Medulla oblongata (tissue), 1 donor: Measurements from ENCODE around the gene KLHL7.

Experiments
- DNase-seq: peaks from one replicate; pipeline ENCODE4 v3.0.0-alpha.2; 2015; ENCODE audit errors: extremely low spot score

The KLHL7 gene

DNA sequence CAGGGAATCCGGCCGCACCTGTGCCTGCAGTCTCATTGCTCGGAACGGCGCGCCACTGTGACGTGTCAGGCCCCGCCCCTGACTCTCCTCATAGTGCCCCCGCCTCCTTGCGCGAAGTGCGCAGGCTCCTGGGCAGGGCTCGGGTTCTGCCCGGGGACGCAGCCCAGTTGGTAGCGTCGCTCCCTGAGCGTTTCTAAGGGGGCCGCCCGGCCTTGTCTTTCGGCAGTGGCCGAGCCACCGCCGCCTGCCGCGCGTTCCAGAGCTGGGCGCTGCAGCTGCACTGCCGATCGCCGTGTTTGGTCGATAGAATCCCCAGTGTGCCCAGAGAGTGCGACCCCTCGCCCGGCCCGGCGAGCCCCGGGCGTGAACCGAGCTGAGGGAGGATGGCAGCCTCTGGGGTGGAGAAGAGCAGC lies at the start of gene KLHL7:
TSS of gene KLHL7 (plus strand) at position 142 of the 413 bp plus-strand sequence. CDS start at position 384, 242 bp downstream.
- DNase-seq: peak; percentile 97

DNA sequence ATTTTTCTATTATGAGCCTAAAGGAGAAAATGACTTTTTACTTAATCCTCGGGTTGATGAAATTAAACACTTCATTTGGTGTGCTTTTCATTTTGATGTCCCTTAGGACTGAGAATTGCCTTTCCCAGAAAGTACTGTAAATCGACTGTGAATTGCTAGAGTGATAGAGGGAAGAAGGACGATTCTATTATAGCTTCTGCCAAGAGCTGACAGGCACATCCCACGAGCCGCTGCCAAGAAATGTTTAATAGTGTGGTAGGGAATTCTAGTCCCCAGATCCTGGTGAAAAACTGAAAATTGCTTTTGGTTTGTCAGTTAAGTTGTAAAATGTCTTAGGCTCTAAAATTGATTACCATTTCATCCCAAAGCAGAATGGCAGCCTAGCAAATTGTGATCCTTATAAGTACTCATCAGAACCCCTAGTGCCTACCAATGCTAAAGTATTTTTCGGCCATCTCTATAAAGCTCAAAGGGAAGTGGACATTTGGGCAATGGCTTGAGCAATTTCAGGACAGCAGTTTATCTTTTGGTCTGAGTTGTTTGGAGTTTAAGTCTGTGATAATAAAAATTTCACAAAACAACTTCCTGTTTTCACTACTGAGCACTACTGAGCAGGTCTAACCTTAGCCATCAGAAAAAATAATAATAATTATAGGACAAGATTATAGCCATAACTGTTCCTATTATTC lies 47.0 kb upstream of the KLHL7 start:
- DNase-seq: peak; percentile 26

DNA sequence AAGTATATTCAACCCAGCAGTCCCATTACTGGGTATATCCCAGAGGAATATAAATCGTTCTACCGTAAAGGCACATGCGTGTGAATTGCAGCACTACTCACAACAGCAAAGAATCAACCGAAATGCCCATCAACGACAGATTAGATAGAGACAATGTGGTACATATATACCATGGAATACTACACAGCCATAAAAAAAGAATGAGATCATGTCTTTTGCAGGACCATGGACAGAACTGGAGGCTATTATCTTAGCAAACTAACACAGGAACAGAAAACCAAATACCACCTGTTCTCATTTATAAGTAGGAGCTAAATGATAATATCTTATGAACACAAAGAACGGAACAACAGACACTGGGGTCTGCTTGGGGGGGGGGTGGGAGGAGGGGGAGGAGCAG lies 44.3 kb upstream of the KLHL7 start:
- no peak for DNase-seq

DNA sequence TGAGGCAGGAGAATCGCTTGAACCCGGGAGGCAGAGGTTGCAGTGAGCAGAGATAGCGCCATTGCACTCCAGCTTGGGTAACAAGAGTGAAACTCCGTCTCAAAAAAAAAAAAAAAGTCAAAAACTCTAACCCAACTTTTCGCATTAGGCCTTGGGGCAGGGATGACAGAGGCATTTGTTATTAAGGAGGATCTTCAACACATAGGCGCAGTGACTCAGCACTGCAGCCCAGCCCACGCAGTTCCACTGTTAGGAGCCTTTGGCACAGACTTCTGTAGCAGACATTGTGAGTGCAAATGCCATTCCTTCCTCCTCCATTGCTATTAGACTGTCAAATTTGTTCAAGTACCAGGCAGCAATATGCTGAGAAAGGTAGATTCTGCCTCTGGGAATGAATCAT lies 43.1 kb upstream of the KLHL7 start:
- no peak for DNase-seq

- DNase-seq: no peak
Measured at GRCh38 chr7:23065974-23066373, 39.6 kb upstream of the KLHL7 start.

GRCh38 chr7:23067271-23067670 lies 38.3 kb upstream of the KLHL7 start:
- DNase-seq: peak; percentile 46

DNA sequence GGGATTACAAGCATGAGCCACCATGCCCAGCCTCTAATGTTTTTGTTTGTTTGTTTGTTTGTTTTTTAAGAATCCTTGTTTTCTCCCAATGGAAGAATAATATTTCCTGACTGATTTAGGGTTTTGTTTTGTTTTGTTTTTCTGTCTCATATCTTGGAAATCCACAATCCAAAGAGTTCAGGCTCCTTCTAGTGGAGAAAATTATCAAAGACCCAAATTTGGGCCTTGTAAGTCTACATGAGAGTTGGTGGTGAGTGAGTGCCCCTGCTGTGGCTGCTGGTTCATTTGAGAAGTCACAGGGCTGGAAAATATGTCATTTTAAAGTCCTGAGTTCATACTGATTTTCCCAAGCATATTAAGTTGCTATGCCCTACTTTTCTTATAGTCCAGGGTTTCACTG lies 33.5 kb upstream of the KLHL7 start:
- DNase-seq: peak; percentile 33

DNA sequence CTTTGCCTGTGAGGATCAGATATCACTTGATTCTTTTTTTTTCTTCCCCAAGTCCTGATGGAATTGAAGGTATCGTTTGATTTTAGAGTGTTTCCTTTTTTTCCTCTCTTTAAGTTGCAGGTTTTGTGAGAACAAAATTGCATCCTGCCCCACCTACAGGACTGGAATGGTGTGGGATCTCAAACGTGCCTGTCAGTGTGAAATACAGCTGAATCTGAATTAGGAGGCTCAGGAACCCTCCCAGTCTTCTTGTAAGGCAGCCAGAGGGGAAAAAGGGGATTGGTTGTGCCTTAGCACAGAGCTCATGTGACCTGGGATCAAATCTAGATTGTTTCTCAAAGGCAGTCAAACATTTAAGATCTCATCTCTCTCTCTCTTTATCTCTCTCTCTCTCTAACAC lies 32.7 kb upstream of the KLHL7 start:
- no peak for DNase-seq

DNA sequence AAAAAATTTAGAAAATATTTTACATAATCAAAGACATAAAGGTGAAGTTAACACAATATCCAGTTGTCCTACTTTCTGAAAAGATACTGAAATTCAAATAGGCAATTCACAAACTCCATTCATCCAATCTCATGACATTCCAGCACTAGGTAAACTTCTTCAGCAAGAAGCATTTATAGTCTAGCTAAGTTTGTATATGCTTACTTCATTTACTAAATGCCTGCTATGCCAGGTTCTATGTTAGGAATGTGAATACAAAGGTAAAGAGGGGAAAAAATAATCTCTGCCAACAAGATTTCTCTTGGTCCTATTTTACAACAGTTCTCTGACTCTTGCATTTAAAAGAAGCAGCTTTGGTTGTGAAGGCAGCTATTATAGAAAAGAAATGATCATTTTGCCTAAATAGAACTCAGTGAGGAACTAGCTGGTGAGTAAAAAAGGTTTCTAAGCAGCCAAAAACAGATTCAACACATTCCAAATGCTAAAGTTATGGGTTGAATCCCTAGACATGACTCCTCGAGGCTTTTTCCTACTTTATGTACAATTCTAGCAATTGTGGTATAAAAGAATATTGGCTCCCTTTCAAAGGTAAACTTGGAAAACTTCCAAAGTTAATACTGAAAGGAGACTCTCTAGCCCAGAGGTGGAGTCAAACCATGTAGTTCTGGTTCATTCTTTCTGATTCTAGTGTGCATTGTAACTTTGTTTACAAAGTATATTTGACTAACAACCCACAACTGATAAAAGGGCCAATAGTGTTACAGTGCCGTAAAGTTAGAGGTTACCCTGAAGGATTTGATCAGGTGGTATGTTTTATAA lies 30.9 kb upstream of the KLHL7 start:
- no peak for DNase-seq

GRCh38 chr7:23075571-23075970 lies 30.0 kb upstream of the KLHL7 start:
- DNase-seq: no peak

GRCh38 chr7:23076772-23077171 lies 28.8 kb upstream of the KLHL7 start:
- DNase-seq: no peak

- DNase-seq: no peak
Measured at GRCh38 chr7:23093111-23093510, 12.5 kb upstream of the KLHL7 start.

DNA sequence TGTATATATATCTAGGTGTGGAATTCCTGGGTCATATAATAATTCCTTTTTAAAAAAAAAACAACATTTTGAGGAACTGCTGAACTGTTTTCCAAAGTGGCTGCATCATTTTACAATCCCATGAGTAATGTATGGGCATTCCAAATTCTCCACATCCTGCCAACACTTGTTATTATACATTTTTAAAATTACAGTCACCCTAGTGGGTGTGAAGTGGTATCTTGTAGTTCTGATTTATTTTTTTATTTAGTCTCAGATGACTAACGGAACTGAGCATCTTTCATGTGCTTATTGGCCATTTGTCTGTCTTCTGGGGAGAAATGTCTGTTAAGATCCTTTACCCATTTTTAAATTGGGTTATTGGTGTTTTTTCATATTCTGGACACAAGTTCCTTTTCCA lies 12.0 kb upstream of the KLHL7 start:
- DNase-seq: no peak

- no peak for DNase-seq
Measured at GRCh38 chr7:23096518-23097290, 8.9 kb upstream of the KLHL7 start.

DNA sequence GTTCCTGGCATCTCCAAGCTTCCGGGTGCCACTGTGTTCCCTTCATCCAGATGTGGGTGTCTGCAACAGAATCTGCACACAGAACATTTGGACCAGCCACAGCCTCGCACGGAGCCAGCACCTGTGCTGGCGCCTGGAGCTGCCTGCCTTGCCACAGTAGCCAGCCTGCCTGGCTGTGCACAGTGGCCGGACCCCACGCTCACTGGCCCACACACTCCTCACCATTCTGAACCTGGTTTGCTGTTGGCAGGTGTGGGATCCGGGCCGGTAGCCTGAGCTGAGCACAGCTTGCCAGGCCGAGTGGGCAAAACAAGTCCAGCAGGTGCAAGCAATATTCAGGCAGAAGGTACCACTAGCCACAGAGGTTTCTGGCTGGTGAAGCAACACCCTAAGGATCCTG lies 7.6 kb upstream of the KLHL7 start:
- DNase-seq: no peak

DNA sequence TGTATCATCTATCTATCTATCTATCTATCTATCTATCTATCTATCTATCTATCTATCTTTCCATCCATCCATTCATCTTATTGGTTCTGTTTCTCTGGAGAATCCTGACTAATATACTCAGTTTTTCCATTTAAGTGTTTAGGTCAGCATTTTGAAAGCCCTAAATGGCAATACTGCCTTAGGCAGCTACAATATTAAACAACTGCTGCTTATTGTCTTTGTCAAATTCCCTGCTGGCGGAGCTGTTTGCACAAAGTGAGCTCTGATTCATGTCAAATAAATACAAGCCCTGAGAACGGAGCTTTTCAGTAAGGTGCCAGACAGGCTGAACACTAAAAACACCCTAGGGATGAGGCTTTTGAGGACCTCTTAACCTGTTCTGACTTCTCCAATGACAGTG lies 7.1 kb upstream of the KLHL7 start:
- DNase-seq: no peak

- DNase-seq: no peak
Measured at GRCh38 chr7:23100697-23101096, 4.9 kb upstream of the KLHL7 start.

GRCh38 chr7:23105086-23105643 lies 420 bp upstream of the KLHL7 start:
- no peak for DNase-seq

- DNase-seq: peak; percentile 65
Measured at GRCh38 chr7:23106057-23106822, 655 bp downstream of the KLHL7 start.

DNA sequence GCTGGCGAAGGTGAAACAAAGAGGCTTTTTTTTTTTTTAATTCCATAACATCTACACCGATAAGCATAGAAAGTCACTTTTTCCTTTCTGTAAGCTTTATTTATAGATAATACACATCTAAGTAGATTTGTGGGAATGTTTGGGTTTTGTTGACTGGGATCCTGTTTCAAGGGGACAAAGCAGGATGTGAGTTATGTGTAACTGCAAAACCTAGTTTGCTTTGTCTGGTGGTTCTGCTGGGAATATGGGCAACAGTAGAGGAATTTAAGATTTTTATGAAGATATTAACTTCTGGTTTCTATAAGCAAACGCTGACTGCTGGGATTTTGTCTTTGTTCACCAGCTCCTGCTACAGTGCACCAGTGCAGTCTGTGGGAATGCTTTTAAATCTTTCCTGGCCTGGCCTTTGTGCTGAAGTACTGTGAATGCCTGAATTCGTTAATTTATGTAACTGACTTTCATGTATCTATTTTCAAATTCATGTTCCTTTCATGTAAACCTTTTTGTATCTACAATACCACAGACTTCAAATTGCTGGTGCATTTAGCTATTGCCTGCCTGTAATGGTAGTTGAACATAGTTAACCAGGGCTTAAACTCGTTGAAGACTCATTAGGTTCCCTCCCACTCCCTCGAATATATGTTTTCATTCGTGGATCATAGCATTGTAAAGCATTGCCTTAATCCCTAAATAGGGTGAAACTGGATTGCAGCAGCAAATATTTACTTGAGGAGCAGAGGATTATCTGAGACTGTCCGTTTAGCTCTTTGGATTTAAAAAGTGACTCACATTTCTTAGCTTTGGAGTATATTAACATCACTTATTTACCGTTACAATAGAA lies 1.5 kb downstream of the KLHL7 start:
- DNase-seq: peak; percentile 22
